ENCODE measurements around the gene CDKL4.

Gene CDKL4

GRCh38 chr2:39144416-39144815 is 99.4 kb downstream of the CDKL4 start:
- TF ChIP-seq ARNTL (CRISPR knock-in tag; IDR thresholded peaks at IDR 0.05; ENCODE audit: borderline replicate concordance, low read depth) (no peak), ZFP30 (CRISPR knock-in tag; IDR thresholded peaks at IDR 0.05) (no peak), TCF4 (CRISPR knock-in tag; IDR thresholded peaks at IDR 0.05; ENCODE audit: borderline replicate concordance) (no peak), ZNF565 (CRISPR knock-in tag; conservative IDR thresholded peaks at IDR 0.05; ENCODE audit: low read depth) (no peak), ZNF8 (CRISPR knock-in tag; IDR thresholded peaks at IDR 0.05) (no peak), GLIS3 (CRISPR knock-in tag; IDR thresholded peaks at IDR 0.05) (no peak), RARB (CRISPR knock-in tag; IDR thresholded peaks at IDR 0.05) (no peak), CSDC2 (CRISPR knock-in tag; IDR thresholded peaks at IDR 0.05) (no peak), PPARA (CRISPR knock-in tag; IDR thresholded peaks at IDR 0.05; ENCODE audit: borderline replicate concordance) (no peak), TSHZ2 (CRISPR knock-in tag; IDR thresholded peaks at IDR 0.05) (no peak), ESRRG (CRISPR knock-in tag; IDR thresholded peaks at IDR 0.05) (no peak), PATZ1 (CRISPR knock-in tag; IDR thresholded peaks at IDR 0.05; ENCODE audit: borderline replicate concordance) (no peak), ZNF70 (CRISPR knock-in tag; IDR thresholded peaks at IDR 0.05) (no peak), CREB5 (CRISPR knock-in tag; IDR thresholded peaks at IDR 0.05; ENCODE audit: low read depth) (no peak), OSR1 (CRISPR knock-in tag; IDR thresholded peaks at IDR 0.05) (no peak), ISL1 (CRISPR knock-in tag; IDR thresholded peaks at IDR 0.05) (no peak), ZC3H10 (CRISPR knock-in tag; IDR thresholded peaks at IDR 0.05) (no peak), BACH2 (CRISPR knock-in tag; IDR thresholded peaks at IDR 0.05; ENCODE audit: borderline replicate concordance) (no peak), SNAI2 (CRISPR knock-in tag; IDR thresholded peaks at IDR 0.05) (no peak), TOX (CRISPR knock-in tag; IDR thresholded peaks at IDR 0.05; ENCODE audit: borderline replicate concordance) (no peak)
- ATAC-seq: no peak

- TF ChIP-seq POU6F1 (CRISPR knock-in tag; IDR thresholded peaks at IDR 0.05; ENCODE audit: borderline replicate concordance, low read depth) (no peak), TCF4 (CRISPR knock-in tag; IDR thresholded peaks at IDR 0.05; ENCODE audit: borderline replicate concordance) (no peak), SNAI2 (CRISPR knock-in tag; IDR thresholded peaks at IDR 0.05) (no peak), CSRNP3 (CRISPR knock-in tag; IDR thresholded peaks at IDR 0.05) (no peak), ZNF8 (CRISPR knock-in tag; IDR thresholded peaks at IDR 0.05) (no peak), RARB (CRISPR knock-in tag; IDR thresholded peaks at IDR 0.05) (no peak), PPARA (CRISPR knock-in tag; IDR thresholded peaks at IDR 0.05; ENCODE audit: borderline replicate concordance) (no peak), TOX (CRISPR knock-in tag; IDR thresholded peaks at IDR 0.05; ENCODE audit: borderline replicate concordance) (no peak), ESRRG (CRISPR knock-in tag; IDR thresholded peaks at IDR 0.05) (no peak)
These were observed 100.7 kb downstream of the CDKL4 start for GRCh38 chr2:39142904-39143605.

More at GRCh38 chr2:39142904-39143605, 100.7 kb downstream of the CDKL4 start:
- no peak for ATAC-seq

Measured in SK-N-SH treated with all-trans-retinoic acid at 6 μM for 48 hours (cell line).